T47D (cell line): ENCODE measurements around the gene AKAP12.
"Not testable (repeated sequence)": the region's sequence is repeated elsewhere in the genome, so short reads cannot be mapped to it uniquely, and the experiment has no call there.

ENCODE experiments used
- DNase-seq, 2 experiments: peaks; one replicate each; pipeline versions ENCODE4 v3.0.0 to v3.0.0-alpha.2; 2011 to 2012; ENCODE audit warnings: low read depth in 1 of 2, low spot score in 1 of 2
- JUND ChIP-seq: IDR thresholded peaks from 2 replicates; pipeline ENCODE4 v1.6.1; 2012; ENCODE audit warnings: low read depth
- in situ Hi-C: cut with HindIII; loops from 2 replicates; pipeline ENCODE4 v1.10.0; 2016; ENCODE audit warnings: low sequenced_read_pairs, low pct_unique_long_range_greater_than_20kb

AKAP12 gene

GRCh38 chr6:151325075-151326050 is 85.6 kb downstream of the AKAP12 start:
- in situ Hi-C loops = no loop called here
- TF ChIP-seq JUND = no peak
- DNase-seq = peak in 1 of 2 experiments; percentile 53

GRCh38 chr6:151326116-151326825 is 86.5 kb downstream of the AKAP12 start:
- no peak for DNase-seq
- in situ Hi-C loops = no loop called here
- TF ChIP-seq JUND = no peak

GRCh38 chr6:151327101-151327500 is 87.3 kb downstream of the AKAP12 start:
- no peak for TF ChIP-seq JUND
- in situ Hi-C loops = no loop called here
- no peak for DNase-seq

GRCh38 chr6:151330130-151330696 is 90.4 kb downstream of the AKAP12 start:
- no peak for DNase-seq
- no peak for TF ChIP-seq JUND
- in situ Hi-C loops = no loop called here

GRCh38 chr6:151335930-151336329 is 96.2 kb downstream of the AKAP12 start:
- TF ChIP-seq JUND = no peak
- in situ Hi-C loops = no loop called here
- DNase-seq = no peak

GRCh38 chr6:151338651-151339200 is 99.0 kb downstream of the AKAP12 start:
- no peak for TF ChIP-seq JUND
- no peak for DNase-seq
- in situ Hi-C loops = no loop called here

GRCh38 chr6:151339369-151339768 is 99.6 kb downstream of the AKAP12 start:
- in situ Hi-C loops = no loop called here
- no peak for TF ChIP-seq JUND
- DNase-seq = no peak

GRCh38 chr6:151340219-151340978 is 100.6 kb downstream of the AKAP12 start:
- in situ Hi-C loops = no loop called here
- TF ChIP-seq JUND = no peak
- DNase-seq = no peak

- in situ Hi-C loops = no loop called here
- no peak for TF ChIP-seq JUND
- DNase-seq = no peak
Measured at GRCh38 chr6:151341476-151342195, 101.9 kb downstream of the AKAP12 start.

- in situ Hi-C loops, DNase-seq: not testable (repeated sequence)
Measured at GRCh38 chr6:151342750-151343149, 103.0 kb downstream of the AKAP12 start.

GRCh38 chr6:151349651-151350270 is 110.0 kb downstream of the AKAP12 start:
- no peak for TF ChIP-seq JUND
- DNase-seq = no peak
- in situ Hi-C loops = no loop called here
